GM21529 (cell line): ENCODE measurements around the gene TTC38.

Experiments
- ATAC-seq: cut with Tn5 transposase; IDR thresholded peaks from one replicate; pipeline ENCODE4 v1.9.1; 2021; ENCODE audit not compliant: unreplicated experiment

TTC38 gene

DNA sequence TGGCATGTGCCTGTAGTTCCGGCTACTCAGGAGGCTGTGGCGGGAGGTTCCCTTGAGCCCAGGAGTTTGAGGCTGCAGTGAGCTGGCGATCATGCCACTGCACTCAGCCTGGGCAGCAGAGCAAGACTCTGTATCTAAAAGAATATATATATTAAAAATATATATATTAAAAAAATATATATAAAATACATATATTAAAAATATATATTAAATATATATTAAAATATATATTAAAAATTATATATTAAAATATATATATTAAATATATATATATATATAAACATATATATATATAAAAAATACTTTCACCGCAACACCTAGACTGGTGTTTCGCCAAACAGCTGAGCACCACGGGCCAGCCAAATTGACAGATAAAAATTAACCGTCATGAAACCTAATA lies 8.8 kb downstream of the TTC38 start:
- ATAC-seq, result no peak

DNA sequence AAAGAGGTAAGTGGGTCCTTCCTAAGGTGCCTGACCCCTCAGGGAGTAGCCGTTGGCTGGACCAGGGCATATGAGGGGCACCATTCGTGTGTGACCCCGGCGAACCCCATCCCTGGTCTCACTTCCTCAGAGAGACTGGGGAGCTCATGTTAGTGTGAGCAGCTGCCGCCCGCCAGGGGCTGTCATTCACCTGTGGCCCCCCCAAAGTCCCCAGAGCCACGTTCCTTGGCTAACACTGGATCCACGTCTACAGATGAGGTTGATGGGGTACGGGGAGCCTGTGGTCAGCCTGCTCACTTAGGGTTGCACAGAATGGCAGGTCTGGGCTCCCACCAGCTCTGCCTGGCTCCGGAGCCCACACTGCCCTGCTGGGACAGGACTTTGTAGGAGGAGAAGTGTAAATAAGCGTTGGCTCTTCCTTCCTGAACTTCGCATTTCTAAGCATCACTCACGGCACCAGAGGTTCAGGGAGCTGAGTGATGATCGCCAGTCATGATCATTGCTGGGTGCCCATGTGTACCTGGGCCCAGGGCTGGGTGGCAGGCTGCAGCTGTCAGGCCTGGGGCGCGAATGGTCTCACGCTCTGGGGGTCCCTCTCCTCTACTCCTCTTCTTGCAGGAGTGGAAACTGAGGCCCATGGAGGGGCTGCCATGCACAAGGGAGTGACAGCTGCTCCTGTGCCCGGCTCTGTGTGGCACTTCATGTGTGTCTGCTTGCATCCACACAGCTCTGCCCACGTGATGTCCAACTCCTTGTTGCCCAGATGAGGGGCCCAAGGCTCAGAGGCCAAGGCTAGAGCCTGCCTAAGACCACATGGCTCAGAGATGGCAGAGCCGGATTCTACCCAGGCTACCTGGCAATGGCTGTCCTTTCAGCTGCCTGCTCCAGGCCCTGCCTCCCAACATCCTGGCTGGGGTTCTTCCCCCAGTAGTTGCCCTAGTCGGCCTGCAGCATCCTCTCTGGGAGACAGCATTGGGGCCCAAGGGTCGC lies 11.1 kb downstream of the TTC38 start:
- ATAC-seq, result no peak

DNA sequence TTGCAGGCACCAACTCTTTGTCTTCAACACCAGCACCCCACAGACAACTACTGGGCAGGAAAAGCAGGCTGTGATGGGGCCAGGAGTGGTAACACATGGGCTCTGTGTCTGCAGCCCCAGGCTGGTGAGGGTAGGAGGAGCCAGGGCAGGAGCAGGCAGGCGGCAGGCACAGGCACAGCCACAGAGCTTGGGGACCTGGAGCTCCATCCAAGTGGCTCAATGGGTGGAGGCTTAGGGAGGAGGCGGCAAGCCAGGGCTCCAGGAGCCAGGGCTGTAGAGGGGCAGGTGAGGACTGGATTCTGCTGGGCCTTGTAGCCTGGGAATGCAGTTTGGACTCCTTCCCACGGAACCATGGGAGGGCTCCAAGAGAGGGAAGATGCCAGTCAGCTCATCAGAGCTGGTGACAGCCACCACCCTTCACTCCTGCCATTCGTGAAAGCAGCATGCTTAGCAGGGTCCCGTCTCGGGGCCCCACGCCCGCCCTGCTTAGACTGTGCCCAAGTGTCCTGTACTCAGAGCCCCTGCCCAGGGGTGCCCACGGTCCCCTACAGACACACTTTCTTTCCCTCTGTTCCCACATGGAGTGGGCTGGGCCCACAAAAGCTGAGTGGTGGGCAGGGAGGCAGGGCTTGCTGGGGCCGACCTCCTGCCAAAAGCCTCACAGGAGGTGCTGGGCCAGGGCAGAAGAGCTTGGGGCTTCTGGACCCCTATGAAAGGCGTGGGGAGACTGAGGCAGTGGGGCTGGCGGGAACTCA lies 12.4 kb downstream of the TTC38 start:
- ATAC-seq, result no peak

DNA sequence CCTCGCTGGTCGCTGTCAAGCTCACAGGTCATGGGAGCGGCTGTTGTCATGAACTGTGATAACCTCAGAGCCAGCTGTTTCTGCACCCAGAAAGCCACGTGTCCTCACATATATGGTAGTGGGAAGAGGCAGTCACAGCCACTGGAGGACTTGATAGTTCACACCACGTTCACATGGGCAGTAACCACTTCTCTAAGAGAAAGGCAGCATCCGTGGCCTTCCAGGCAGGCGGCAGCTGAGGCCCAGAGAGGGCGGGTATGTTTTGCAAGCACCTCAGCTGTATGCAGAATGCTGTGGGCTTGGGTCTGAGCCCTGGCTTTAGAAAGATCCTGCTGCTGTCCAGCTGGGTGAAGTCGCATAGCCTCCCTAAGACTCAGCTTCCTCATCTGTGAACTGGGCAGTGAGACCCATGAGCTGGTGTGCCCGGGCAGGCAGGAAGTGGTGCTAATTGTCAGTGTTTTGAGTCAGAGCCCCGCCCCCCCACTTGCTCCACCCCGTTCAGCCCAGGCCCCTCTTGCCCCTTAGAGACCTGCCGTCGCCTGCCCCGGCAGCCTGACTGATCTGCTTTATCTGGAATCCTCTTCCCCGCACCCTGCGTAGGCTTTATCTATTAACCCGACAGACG lies 13.3 kb downstream of the TTC38 start:
- ATAC-seq, result no peak

DNA sequence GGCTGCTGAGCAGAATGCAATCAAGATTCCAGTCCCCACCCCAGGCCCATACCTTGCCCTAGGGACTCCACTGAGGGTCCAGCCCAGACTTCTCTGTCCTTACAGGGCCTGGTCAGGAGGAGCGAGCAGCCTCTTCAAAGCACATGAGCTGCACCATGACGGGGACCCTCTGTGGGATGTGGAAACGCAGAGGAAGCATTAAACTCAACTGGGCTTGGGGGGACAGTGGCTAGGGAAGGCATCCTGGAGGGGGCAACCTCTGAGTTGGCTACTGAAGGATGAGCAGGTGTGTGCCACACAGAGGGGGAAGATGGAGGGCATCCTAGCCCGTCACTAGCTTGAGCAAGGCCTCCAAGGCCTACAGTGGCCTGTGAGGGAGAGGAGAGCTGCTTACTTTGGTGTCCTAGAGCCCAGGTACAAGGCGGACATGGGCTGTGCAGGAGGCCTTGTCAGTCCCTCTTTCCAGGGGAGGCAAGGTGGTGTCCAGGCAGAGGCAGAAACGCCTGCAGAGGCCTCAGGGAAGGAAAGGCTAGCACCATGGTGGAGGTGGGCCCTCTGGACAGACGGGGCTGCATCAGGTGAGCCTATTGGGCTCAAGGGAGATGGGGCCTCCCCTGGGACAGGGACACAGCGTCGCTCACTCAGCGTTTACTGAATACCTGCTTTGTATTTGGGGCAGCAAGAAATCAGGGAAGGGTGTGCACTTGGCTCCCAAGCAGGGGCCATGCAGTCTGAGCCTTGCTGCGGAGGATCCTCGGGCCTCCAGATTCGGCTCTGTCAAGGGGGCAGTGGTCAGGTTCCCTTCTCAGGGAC lies 14.3 kb downstream of the TTC38 start:
- no peak for ATAC-seq

DNA sequence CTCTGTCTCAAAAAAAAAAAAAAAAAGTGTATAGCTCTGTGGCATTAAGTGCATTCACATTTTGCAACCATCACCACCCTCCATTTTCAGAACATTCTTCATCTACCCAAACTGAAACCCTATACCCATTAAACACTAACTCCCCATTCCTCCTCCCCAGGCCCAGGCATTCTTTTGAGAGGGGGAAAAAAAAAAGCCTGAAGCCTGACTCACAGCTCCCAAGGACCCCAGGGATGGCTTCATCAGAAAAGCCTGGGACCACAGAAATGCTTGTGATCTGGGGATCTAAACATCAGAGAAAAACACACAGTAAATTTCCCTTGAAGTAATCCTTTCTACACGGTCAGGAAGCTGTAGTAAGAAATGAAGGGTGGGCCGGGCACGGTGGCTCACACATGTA lies 18.2 kb downstream of the TTC38 start:
- no peak for ATAC-seq

DNA sequence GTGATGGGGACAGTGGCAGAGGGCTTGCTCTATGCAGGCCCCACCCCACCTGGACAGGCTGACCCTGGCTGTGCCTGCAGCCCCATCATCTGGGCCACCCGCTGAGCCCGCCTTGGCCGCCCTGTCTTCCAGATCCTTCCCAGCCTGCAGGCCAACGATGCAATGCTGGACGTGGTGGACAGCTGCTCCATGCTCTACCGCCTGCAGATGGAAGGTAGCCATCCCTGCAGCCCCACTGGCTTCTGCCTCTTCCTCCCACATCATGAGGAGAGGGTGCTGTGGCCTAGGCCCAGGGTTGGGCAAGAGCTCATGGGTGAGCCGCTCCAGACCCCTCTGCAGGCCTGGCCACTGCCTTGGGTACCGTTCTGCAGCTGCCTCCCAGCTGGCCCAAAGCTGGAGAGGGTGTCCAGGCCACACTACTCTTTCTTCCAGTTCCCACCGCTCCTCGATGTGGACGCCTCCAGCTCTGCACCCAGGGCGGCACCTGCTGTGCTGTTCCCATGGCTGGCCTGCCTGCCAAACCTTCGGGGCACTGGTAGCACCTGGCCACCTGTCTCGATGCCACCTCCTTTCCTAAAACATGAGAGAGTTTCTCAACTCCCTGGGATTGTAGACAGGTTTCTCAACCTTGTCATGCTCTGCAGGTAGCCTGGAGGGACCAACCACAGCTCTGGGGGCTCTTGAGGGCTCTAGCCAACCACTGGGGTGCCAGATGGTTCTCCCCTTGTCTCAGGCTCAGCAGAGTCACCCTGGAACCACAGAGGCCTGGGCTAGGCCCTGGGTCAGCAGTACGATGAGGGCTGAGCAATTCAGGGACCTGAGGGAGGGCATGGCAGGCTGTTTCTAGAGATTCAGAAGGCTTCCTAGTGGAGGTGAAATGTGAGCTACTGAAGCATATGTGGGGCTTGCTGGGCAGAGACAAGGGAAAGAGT lies 19.4 kb downstream of the TTC38 start:
- no peak for ATAC-seq

DNA sequence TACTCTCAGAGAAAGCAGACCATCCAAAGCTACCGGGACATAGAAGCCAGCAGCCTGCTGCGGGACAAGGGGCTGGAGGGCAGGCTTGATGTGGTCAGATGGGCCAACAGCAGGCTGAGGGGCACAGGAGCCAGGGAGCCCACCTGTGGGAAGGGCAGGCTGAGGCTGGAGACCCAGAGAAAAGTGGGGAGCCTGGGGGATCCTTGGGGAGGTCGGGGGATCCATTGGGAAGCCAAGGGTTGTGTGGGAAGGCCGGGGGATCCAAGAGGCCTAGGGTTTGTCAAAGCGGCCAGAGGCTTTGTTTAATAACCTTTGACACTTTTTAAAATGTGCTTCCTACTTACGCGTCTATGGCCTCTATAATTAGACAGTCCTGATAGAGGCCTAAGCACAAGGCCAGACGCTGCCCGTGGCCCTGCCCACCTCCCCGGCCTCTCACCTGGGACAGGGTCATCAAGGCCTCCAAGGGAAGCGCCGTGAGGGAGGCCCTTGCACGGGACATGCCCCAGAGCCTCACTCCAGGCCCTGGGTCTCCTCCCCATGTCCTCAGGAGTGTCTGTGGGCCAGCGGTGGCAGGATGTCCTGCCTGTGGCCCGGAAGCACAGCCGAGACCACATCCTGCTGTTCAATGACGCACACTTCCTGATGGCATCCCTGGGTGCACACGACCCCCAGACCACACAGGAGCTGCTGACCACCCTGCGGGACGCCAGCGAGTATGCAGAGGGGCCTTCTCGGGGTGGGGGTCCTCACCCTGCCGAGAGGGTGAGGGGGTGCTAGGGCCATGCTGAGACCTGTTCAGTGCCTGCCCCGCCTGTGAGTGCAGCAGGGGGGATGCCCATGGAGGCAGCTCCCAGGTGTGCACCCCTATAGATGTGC lies 20.3 kb downstream of the TTC38 start:
- ATAC-seq, result peak; percentile 81

DNA sequence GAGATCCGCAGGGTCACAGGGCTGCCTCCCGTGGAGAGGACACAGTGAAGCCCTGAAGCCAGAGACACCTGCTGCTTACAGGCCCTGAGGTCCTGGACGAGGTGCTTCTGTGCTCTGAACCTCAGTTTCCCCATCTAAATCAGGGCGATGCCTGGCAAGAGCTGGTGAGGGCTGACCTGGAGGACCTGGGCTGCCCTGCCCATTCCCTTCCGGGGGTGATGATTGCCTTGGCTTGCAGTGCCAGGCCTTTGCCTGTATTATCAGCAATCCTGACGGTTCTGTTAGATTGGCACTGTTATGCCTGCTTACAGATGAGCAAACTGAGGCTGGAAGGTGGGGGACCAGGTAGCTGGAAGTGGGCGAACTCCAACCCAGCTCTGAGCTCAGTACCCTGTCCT lies 21.0 kb downstream of the TTC38 start:
- no peak for ATAC-seq

DNA sequence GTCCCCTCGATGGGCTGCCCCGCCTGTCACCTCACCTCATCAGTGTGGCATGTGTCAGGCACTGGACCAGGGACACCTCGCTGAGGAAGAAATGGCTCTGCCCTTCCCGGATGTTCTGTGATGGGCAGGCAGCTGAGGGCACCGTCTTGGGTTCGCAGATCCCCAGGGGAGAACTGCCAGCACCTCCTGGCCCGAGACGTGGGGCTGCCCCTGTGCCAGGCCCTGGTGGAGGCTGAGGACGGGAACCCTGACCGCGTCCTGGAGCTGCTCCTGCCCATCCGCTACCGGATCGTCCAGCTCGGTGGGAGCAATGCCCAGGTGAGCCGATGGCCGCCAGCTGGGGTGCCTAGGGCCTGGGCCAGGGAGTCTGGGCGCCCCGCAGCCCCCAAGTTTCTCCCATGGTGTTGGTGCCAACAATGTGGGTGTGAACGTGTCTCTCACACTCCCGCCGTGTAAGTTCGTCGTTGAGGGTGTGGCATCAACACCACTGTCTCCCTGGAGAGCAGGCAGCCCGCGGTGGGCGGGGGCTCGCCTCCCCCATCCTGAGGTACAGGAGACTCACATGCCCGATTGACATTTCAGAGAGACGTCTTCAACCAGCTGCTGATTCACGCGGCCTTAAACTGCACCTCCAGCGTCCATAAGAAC lies 21.6 kb downstream of the TTC38 start:
- ATAC-seq, result no peak

DNA sequence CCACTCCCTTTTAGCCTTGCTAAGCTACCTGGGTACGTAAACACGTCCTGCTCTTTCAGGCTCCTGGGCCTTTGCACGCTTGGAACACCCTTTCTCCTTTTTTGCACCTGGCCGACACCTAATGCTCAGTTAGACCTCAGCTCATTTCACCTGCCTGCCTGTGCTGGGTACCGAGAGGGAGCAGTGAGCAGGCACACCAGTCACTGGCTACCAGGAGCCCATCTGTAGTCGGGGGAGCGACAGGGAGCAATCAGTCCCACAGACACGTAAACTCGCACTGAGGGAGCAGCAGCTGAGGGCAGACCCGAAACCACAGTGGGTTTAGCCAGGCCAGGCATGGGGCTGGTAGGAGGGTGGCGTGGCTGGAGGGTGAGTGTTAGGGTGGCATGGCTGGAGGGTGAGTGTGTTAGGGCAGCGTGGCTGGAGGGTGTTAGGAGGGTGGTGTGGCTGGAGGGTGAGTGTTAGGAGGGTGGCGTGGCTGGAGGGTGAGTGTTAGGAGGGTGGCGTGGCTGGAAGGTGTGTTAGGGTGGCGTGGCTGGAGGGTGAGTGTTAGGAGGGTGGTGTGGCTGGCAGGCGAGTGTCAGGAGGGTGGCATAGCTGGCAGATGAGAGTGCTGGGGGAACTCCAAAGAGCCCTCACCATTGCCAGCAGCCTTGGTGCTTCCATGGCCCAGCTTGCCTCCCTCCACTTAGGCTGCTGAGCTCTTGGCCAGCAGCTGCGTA lies 22.5 kb downstream of the TTC38 start:
- ATAC-seq, result no peak

DNA sequence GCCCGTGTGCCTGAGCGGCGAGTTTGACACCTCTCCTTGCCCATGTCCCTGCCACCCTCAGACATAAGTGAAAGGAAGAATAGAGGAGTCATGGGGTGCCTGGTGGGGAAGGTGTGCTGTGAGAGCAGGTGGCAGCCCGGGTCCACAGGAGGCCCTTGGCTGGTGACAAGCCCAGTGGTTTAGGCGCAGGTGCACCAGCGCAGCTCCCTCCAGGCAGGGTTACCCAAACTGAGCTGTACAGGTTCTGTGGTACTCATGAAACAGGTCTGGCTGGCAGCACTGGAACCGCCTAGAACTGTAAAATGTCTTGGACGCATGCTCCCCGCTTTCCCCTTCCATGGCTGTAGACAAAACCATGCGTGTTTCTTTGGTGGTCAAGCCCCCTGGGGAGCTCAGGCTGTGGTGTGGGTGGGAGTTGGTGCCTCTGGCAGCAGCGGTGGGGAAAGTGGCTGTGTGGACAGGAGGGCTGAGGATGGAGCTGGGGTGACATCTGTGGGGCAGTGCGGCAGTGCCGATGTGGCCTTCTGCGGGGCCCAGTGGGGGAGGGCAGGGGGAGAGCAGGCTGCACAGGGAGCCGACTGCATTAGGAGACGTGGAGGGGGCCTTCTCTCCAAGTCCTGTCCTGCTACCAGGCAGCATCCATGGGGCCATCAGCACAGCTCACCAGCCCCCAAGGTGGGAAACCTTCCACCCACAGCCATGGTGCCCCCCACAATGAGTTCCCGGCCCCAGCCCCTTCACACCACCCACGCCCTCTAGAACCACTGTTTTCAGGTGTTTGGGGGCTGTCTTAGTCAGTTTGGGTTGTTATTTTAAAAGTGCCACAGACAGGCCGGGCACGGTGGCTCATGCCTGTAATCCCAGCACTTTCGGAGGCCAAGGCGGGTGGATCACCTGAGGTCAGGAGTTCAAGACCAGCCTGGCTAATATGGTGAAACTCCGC lies 23.3 kb downstream of the TTC38 start:
- ATAC-seq, result no peak

DNA sequence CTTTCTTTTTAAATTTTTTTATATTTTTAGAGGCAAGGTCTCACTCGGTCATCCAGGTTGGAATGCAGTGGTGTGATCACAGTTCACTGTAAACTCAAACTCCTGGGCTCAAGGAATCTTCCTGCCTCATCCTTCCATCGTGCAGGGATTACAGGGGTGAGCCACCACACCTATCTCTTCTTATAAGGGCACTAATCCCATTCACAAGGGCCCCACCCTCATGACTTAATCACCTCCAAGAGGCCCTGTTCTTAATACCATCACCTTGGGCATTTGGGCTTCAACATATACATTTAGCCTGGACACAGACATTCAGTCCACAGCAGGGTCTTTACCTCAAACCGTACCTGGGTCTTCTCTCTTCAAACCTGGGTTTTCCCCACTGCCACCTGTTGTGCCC lies 24.4 kb downstream of the TTC38 start:
- ATAC-seq, result no peak

DNA sequence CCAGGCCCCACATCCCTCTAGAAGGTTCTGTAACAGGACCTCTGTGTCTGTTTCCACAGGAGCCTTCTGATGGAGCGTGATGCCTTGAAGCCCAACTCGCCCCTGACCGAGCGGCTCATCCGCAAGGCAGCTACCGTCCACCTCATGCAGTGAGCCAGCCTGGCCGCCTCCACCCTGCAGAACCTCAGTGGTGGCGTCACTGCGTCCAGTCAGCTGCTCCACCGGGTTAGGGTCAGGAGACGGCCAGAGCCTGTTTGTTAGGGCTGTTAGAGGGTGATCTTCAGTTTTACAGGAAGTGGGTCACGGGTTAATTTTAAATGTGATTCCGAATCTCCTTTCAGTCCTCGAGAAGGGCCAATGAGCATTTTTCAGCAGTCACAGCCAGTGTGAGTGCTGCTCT lies 24.9 kb downstream of the TTC38 start:
- ATAC-seq, result no peak

DNA sequence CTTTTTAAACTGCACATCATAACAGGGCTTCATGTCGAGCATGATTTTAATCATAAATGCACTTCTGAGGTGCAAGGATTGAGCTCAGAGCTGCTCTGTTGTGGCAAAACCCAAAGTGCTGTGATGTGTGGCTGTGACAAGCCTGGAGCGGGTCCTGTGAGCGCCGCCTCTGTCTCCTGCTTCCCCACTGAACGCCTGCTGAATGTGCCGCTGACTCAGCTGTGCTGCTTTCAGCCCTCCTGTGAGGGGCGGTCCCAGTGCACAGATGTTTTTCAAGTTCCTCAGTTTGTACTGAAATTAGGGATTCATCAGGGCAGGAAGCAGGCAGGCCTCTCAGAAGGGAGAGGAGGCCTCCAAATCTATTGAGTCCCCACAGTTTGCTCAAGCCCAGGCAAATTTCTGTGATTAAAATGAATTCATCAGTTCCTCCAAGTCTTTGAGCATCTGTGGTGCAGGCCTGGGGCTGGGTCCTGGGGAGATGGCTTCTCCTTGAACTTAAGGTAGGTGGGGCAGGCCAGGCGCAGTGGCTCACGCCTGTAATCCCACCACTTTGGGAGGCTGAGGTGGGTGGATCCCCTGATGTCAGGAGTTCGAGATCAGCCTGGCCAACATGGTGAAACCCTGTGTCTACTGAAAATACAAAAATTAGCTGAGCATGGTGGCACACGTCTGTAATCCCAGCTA lies 25.9 kb downstream of the TTC38 start:
- ATAC-seq, result no peak

DNA sequence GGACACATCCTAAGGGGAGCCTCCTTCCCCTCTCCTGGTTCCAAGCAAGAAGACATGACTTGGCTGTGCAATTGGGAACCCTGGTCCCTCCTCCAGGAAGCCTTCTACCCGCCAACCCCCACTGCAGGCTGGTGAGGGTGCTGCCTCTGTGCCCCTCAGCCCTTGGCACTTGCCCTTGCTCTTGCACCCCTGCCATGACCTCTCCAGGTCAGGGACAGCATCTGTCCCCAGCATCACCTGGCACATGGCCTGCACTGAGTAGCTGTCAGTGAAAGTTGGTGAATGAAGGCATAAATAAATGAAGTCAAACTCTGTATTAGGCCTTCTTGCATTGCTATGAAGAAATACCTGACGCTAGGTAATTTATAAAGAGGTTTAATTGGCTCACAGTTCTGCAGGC lies 27.0 kb downstream of the TTC38 start:
- ATAC-seq, result no peak
